Epithelial cell of esophagus (primary cell): ENCODE measurements around the gene NELL2.
A peak's percentile ranks its signal among the peaks of the same experiment; 100 is the strongest.

Experiments
- DNase-seq: peaks from one replicate; pipeline ENCODE4 v3.0.0; 2010; ENCODE audit warnings: low read depth
- H3K4me3 ChIP-seq: 2 replicates; pipeline ENCODE4 v1.5.1; 2011; ENCODE audit warnings: mild to moderate bottlenecking, low read length, control low read depth
- CTCF ChIP-seq: IDR thresholded peaks from 2 replicates; pipeline ENCODE4 v1.5.1; 2011; ENCODE audit warnings: low read depth, mild to moderate bottlenecking, low read length, control low read depth, inconsistent platforms; ENCODE audit not compliant: insufficient read depth; ENCODE audit errors: missing control alignments

Gene NELL2

GRCh38 chr12:44484862-44485261 lies 391.3 kb downstream of the NELL2 start:
- no peak for DNase-seq
- no peak for TF ChIP-seq CTCF
- no peak overlapping the region for H3K4me3 ChIP-seq

- DNase-seq, result no peak
- H3K4me3 ChIP-seq, result no peak overlapping the region
- TF ChIP-seq CTCF, result no peak
Observed at GRCh38 chr12:44477331-44477980, 398.7 kb downstream of the NELL2 start.

GRCh38 chr12:44476683-44477082 lies 399.4 kb downstream of the NELL2 start:
- no peak for DNase-seq
- H3K4me3 ChIP-seq, result no peak overlapping the region
- TF ChIP-seq CTCF, result no peak

GRCh38 chr12:44465139-44465538 lies 411.0 kb downstream of the NELL2 start:
- H3K4me3 ChIP-seq, result no peak overlapping the region
- no peak for DNase-seq
- TF ChIP-seq CTCF, result peak; percentile 3

- H3K4me3 ChIP-seq, result no peak overlapping the region
- DNase-seq, result no peak
- no peak for TF ChIP-seq CTCF
Observed at GRCh38 chr12:44464180-44464579, 411.9 kb downstream of the NELL2 start.

GRCh38 chr12:44462729-44463128 lies 413.4 kb downstream of the NELL2 start:
- H3K4me3 ChIP-seq, result no peak overlapping the region
- no peak for DNase-seq
- no peak for TF ChIP-seq CTCF

- TF ChIP-seq CTCF, result no peak
- H3K4me3 ChIP-seq, result no peak overlapping the region
- DNase-seq, result no peak
Observed at GRCh38 chr12:44460261-44460660, 415.9 kb downstream of the NELL2 start.
